ENCODE data around the gene ATG2A.

GRCh38 chr11:64856382-64857227, 60.4 kb downstream of the ATG2A start:
- TF ChIP-seq, protein P1, sequence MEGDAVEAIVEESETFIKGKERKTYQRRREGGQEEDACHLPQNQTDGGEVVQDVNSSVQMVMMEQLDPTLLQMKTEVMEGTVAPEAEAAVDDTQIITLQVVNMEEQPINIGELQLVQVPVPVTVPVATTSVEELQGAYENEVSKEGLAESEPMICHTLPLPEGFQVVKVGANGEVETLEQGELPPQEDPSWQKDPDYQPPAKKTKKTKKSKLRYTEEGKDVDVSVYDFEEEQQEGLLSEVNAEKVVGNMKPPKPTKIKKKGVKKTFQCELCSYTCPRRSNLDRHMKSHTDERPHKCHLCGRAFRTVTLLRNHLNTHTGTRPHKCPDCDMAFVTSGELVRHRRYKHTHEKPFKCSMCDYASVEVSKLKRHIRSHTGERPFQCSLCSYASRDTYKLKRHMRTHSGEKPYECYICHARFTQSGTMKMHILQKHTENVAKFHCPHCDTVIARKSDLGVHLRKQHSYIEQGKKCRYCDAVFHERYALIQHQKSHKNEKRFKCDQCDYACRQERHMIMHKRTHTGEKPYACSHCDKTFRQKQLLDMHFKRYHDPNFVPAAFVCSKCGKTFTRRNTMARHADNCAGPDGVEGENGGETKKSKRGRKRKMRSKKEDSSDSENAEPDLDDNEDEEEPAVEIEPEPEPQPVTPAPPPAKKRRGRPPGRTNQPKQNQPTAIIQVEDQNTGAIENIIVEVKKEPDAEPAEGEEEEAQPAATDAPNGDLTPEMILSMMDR (conservative IDR thresholded peaks at IDR 0.05; ENCODE audit: low read depth, low read length): no peak
- no peak for TF ChIP-seq EZH2 (IDR thresholded peaks at IDR 0.05; ENCODE audit: borderline replicate concordance, low read depth, low read length, poor library complexity, severe bottlenecking)

Data from A673 (cell line).